ENCODE results near the gene DPP10.

Gene DPP10

GRCh38 chr2:114787486-114787885 is 345.0 kb downstream of the DPP10 start:
- DNase-seq (ENCODE audit: extremely low spot score) = no peak
- CTCF ChIA-PET = no interaction called here
- POLR2A ChIA-PET = no interaction called here
- TF ChIP-seq NFRKB (IDR thresholded peaks at IDR 0.05) = no peak
- no peak for TF ChIP-seq TARDBP (IDR thresholded peaks at IDR 0.05)
- TF ChIP-seq L3MBTL2 (conservative IDR thresholded peaks at IDR 0.05) = no peak
- TF ChIP-seq, protein P1, sequence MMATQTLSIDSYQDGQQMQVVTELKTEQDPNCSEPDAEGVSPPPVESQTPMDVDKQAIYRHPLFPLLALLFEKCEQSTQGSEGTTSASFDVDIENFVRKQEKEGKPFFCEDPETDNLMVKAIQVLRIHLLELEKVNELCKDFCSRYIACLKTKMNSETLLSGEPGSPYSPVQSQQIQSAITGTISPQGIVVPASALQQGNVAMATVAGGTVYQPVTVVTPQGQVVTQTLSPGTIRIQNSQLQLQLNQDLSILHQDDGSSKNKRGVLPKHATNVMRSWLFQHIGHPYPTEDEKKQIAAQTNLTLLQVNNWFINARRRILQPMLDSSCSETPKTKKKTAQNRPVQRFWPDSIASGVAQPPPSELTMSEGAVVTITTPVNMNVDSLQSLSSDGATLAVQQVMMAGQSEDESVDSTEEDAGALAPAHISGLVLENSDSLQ (IDR thresholded peaks at IDR 0.05) = no peak
- TF ChIP-seq SUZ12 (IDR thresholded peaks at IDR 0.05) = no peak
- no peak for TF ChIP-seq ARNT (IDR thresholded peaks at IDR 0.05)
- no peak for TF ChIP-seq LEF1 (IDR thresholded peaks at IDR 0.05; ENCODE audit: borderline replicate concordance)
- no peak for TF ChIP-seq FOXA1 (IDR thresholded peaks at IDR 0.05)
- no peak for TF ChIP-seq ELF4 (IDR thresholded peaks at IDR 0.05)
- TF ChIP-seq BHLHE40 (IDR thresholded peaks at IDR 0.05; ENCODE audit: borderline replicate concordance) = no peak
- TF ChIP-seq FOXK2 (IDR thresholded peaks at IDR 0.05) = no peak
- no peak for TF ChIP-seq ZNF384 (IDR thresholded peaks at IDR 0.05)
- no peak for TF ChIP-seq CTBP1 (IDR thresholded peaks at IDR 0.05; ENCODE audit: borderline replicate concordance)
- TF ChIP-seq SP1 (IDR thresholded peaks at IDR 0.05) = no peak

DNA sequence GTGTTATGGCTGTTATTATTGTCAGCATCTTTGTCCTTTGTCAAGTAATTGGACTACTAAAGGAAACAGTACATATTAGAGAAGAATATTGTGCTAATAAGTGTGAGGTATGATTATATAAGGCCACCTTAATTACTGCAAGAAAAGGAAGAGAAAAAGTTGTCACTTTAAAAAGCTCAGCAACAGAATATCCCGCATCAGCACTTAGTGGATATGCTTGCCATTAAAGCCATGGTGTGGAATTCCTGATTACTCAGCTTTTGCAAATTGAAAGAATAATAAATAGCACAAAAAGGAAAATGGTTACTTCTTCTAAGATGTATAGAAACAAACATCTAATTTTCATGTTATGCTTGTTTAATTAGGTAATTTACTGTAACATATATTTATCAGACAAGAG is 347.5 kb downstream of the DPP10 start:
- DNase-seq (ENCODE audit: extremely low spot score) = no peak
- POLR2A ChIA-PET = no interaction called here
- CTCF ChIA-PET = no interaction called here
- no peak for TF ChIP-seq BHLHE40 (IDR thresholded peaks at IDR 0.05; ENCODE audit: borderline replicate concordance)
- TF ChIP-seq FOXA1 (IDR thresholded peaks at IDR 0.05) = no peak

- TF ChIP-seq FOXM1 (IDR thresholded peaks at IDR 0.05; ENCODE audit: borderline replicate concordance) = no peak
- no peak for TF ChIP-seq SP1 (IDR thresholded peaks at IDR 0.05)
- TF ChIP-seq CTBP1 (IDR thresholded peaks at IDR 0.05; ENCODE audit: borderline replicate concordance) = no peak
- TF ChIP-seq FOXA1 (IDR thresholded peaks at IDR 0.05) = no peak
- TF ChIP-seq ARNT (IDR thresholded peaks at IDR 0.05) = no peak
- no peak for TF ChIP-seq LEF1 (IDR thresholded peaks at IDR 0.05; ENCODE audit: borderline replicate concordance)
- no peak for TF ChIP-seq ZNF384 (IDR thresholded peaks at IDR 0.05)
- TF ChIP-seq SUZ12 (IDR thresholded peaks at IDR 0.05) = no peak
- TF ChIP-seq ELF4 (IDR thresholded peaks at IDR 0.05) = no peak
- TF ChIP-seq, protein P1 (IDR thresholded peaks at IDR 0.05) = no peak
- TF ChIP-seq L3MBTL2 (conservative IDR thresholded peaks at IDR 0.05) = no peak
- ChIA-PET POLR2A (no interaction called here), CTCF (no interaction called here)
- no peak for DNase-seq (ENCODE audit: extremely low spot score)
Measured at GRCh38 chr2:114797540-114797939, 355.1 kb downstream of the DPP10 start.

GRCh38 chr2:114797942-114798341 is 355.5 kb downstream of the DPP10 start:
- TF ChIP-seq SUZ12 (IDR thresholded peaks at IDR 0.05) = no peak
- TF ChIP-seq ZNF384 (IDR thresholded peaks at IDR 0.05) = no peak
- TF ChIP-seq FOXA1 (IDR thresholded peaks at IDR 0.05) = no peak
- TF ChIP-seq ELF4 (IDR thresholded peaks at IDR 0.05) = no peak
- no peak for TF ChIP-seq FOXM1 (IDR thresholded peaks at IDR 0.05; ENCODE audit: borderline replicate concordance)
- TF ChIP-seq BHLHE40 (IDR thresholded peaks at IDR 0.05; ENCODE audit: borderline replicate concordance) = no peak
- no peak for TF ChIP-seq TARDBP (IDR thresholded peaks at IDR 0.05)
- no peak for TF ChIP-seq HDGF (IDR thresholded peaks at IDR 0.05; ENCODE audit: borderline replicate concordance)
- no peak for TF ChIP-seq CTBP1 (IDR thresholded peaks at IDR 0.05; ENCODE audit: borderline replicate concordance)
- TF ChIP-seq NFRKB (IDR thresholded peaks at IDR 0.05) = no peak
- TF ChIP-seq, protein P1 (IDR thresholded peaks at IDR 0.05) = no peak
- no peak for TF ChIP-seq FOXK2 (IDR thresholded peaks at IDR 0.05)
- TF ChIP-seq ARNT (IDR thresholded peaks at IDR 0.05) = no peak
- TF ChIP-seq SP1 (IDR thresholded peaks at IDR 0.05) = no peak
- TF ChIP-seq LEF1 (IDR thresholded peaks at IDR 0.05; ENCODE audit: borderline replicate concordance) = no peak
- no peak for TF ChIP-seq L3MBTL2 (conservative IDR thresholded peaks at IDR 0.05)
- ChIA-PET POLR2A (no interaction called here), CTCF (no interaction called here)
- no peak for DNase-seq (ENCODE audit: extremely low spot score)

- ChIA-PET CTCF (no interaction called here), POLR2A (no interaction called here)
- DNase-seq (ENCODE audit: extremely low spot score) = no peak
- TF ChIP-seq NFRKB (IDR thresholded peaks at IDR 0.05) (no peak), HDGF (IDR thresholded peaks at IDR 0.05; ENCODE audit: borderline replicate concordance) (no peak), FOXK2 (IDR thresholded peaks at IDR 0.05) (no peak), ARNT (IDR thresholded peaks at IDR 0.05) (no peak), SUZ12 (IDR thresholded peaks at IDR 0.05) (no peak), ELF4 (IDR thresholded peaks at IDR 0.05) (no peak), L3MBTL2 (conservative IDR thresholded peaks at IDR 0.05) (no peak), TARDBP (IDR thresholded peaks at IDR 0.05) (no peak), FOXM1 (IDR thresholded peaks at IDR 0.05; ENCODE audit: borderline replicate concordance) (no peak), CTBP1 (IDR thresholded peaks at IDR 0.05; ENCODE audit: borderline replicate concordance) (no peak)
- TF ChIP-seq, protein P1 (IDR thresholded peaks at IDR 0.05) = no peak
Measured at GRCh38 chr2:114800371-114800770, 357.9 kb downstream of the DPP10 start.

DNA sequence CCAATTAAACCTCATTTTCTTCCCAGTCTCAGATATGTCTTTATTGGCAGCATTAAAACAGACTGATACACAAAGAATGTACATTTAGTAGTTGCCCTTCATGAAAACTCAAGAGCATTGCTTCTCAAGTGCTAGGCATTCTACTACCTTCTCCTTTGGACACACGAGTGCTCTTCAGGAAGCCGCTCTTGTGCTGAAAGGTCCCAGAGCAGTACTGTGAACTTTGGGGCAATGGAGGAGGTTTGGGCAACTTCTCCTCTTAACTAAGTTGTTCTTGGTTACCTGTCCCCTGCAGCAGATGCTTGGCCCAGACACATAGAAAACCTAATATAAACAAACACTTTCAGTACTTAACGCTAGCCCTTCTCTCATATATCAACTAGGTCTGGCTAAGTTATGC is 362.8 kb downstream of the DPP10 start:
- DNase-seq (ENCODE audit: extremely low spot score) = no peak
- CTCF ChIA-PET = interaction anchor here (0.6 kb wide), 1 partner anchor 9 kb away, joined by 3 read pairs; no protein-coding TSS in a partner anchor

More for the DNA sequence above, 362.8 kb downstream of the DPP10 start:
- TF ChIP-seq NFRKB (IDR thresholded peaks at IDR 0.05) (no peak), HDGF (IDR thresholded peaks at IDR 0.05; ENCODE audit: borderline replicate concordance) (no peak), FOXK2 (IDR thresholded peaks at IDR 0.05) (no peak), ZNF384 (IDR thresholded peaks at IDR 0.05) (no peak), TARDBP (IDR thresholded peaks at IDR 0.05) (no peak), L3MBTL2 (conservative IDR thresholded peaks at IDR 0.05) (no peak), BHLHE40 (IDR thresholded peaks at IDR 0.05; ENCODE audit: borderline replicate concordance) (no peak), CTBP1 (IDR thresholded peaks at IDR 0.05; ENCODE audit: borderline replicate concordance) (no peak), ARNT (IDR thresholded peaks at IDR 0.05) (no peak), ELF4 (IDR thresholded peaks at IDR 0.05) (no peak), LEF1 (IDR thresholded peaks at IDR 0.05; ENCODE audit: borderline replicate concordance) (no peak), FOXM1 (IDR thresholded peaks at IDR 0.05; ENCODE audit: borderline replicate concordance) (no peak), SP1 (IDR thresholded peaks at IDR 0.05) (no peak), SUZ12 (IDR thresholded peaks at IDR 0.05) (no peak), FOXA1 (IDR thresholded peaks at IDR 0.05) (no peak)
- TF ChIP-seq, protein P1 (IDR thresholded peaks at IDR 0.05) = no peak
- POLR2A ChIA-PET = no interaction called here
